GM21390 (cell line): ENCODE measurements around the gene TCF4.

ENCODE experiments used
- ATAC-seq: cut with Tn5 transposase; IDR thresholded peaks from one replicate; pipeline ENCODE4 v1.9.1; 2021; ENCODE audit not compliant: unreplicated experiment

Gene TCF4

GRCh38 chr18:55418439-55418838 lies 169.6 kb downstream of the TCF4 start:
- ATAC-seq: no peak

DNA sequence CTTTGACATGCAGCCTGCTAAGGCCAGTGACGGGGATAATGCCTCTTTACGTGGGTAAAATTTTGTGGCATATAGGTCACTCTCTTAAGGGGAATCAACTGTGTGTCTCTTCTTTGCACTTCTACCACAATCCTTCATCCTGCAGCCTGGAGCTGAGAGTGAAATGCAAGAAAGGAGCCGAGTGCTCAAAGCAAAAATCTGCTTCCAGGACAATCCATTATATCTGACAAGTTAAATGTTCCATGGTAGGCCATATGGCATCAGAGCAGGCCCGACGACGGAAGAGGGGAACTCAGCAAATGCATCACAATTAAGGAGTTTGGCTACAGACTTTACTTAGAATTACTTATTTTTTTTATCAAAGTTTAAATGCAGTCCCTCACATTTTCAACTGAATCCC lies 171.2 kb downstream of the TCF4 start:
- ATAC-seq: no peak

GRCh38 chr18:55415258-55415871 lies 172.6 kb downstream of the TCF4 start:
- ATAC-seq: peak; percentile 91

- no peak for ATAC-seq
Observed at GRCh38 chr18:55414475-55414874, 173.5 kb downstream of the TCF4 start.

GRCh38 chr18:55413474-55413873 lies 174.5 kb downstream of the TCF4 start:
- no peak for ATAC-seq

GRCh38 chr18:55407774-55408535 lies 180.0 kb downstream of the TCF4 start:
- ATAC-seq: no peak

- ATAC-seq: no peak
Observed at GRCh38 chr18:55407191-55407590, 180.8 kb downstream of the TCF4 start.

GRCh38 chr18:55406451-55406991 lies 181.5 kb downstream of the TCF4 start:
- no peak for ATAC-seq

- no peak for ATAC-seq
Observed at GRCh38 chr18:55405893-55406406, 182.0 kb downstream of the TCF4 start.

- no peak for ATAC-seq
Observed at GRCh38 chr18:55405475-55405874, 182.5 kb downstream of the TCF4 start.

GRCh38 chr18:55404832-55405465 lies 183.0 kb downstream of the TCF4 start:
- no peak for ATAC-seq

DNA sequence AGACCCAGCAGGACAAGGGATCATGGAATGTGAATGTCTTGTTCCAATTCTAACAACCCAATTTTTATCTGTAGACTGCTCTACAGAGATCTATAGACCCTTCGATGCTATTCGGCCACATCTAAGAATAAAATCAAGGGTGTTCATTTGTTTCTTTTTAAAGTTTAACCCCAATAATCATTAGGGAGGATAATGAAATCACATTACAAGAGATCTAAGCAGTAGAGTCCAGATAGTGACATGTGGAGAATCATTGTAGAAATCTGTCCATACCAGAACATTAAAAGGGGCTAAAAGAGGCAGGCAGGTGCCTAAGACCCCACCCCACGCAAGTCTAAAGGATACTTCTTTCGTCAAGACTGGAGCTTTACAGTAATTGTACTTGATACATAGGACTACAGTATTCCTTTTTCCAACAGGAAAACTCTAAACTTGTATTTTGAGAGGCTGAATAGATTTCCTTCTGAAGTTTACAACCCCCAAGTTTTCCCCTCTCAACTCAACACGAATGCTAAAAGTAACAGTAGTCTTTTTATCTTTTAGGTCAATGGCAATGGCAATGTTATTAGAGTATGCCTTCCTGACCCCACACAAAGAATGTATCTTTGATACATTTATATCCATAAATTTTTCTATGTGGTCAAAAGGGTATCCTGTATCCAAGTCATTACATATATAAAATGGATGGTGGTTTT lies 183.7 kb downstream of the TCF4 start:
- ATAC-seq: no peak

GRCh38 chr18:55403421-55403949 lies 184.5 kb downstream of the TCF4 start:
- ATAC-seq: no peak

DNA sequence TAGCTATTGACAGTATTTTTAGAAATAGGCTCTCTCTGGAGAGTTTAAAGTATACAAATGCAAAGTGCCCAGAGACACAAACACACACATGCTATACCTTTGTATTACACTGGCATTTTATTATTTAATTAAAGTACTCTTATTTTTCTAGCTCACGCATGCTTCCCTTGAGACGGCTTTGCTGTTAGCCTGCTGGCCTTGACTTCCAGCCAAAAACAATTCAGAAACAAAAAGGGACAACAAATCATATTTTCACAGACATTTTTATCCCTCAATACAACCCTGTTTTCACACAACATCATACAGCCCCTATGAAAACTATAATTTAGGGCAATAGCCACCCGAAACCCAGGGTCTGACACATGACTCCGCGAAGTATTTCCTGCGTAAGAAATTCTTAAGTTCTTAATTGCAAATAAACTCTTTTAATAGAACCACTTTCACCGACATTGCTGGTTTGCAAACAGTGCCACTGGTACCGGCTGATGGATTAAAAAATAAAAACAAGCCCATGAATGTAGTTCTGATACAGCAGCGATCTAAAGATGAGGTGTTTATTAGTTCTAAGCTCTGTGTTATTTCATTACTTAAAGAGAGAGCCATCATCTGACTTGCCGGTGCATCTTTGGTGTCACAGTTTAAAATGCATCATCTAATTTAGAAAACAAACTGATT lies 185.1 kb downstream of the TCF4 start:
- ATAC-seq: no peak

GRCh38 chr18:55401638-55402191 lies 186.3 kb downstream of the TCF4 start:
- ATAC-seq: no peak

DNA sequence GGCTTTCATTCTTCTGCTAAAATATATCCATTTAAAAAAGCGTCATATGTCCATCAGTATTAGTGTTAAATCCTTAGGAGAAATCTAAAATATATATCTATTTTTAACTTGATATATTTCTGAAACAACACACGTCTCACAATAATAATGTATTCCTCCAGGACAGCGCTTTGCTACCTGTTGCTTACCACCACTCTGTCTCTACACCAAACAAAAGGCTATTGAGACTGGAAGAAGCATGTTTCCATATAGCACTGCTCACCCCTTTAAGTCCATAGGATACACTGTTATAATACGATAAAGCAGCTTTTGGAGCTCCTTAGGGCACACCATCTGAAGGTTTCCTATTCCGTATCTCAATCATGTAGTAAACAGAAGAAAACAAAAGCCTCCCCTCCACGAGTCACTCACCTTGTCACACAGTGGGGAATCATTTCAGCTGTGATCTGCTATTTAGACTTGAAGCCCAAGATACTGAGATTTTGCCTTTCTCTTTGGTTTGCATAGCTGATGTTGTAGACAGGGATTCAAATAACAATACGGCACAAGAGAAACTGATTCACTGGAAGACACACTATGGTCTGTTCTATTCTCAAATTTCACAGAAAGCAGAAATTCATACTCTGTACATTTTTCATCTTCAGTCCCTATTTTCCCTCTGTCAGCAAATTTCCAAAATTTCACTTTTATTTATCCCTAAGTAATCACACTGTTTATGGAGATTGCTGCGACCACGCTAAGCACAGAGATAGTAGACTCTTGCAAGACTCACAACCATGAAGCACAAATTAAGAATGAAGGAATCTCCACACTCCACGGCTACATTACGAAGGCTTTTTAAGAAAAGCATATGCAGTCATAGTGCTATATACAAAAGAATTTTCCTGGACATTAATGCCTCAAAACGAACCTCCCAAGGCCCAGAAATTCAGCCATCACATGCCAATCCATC lies 187.1 kb downstream of the TCF4 start:
- no peak for ATAC-seq

- ATAC-seq: no peak
Observed at GRCh38 chr18:55400081-55400480, 187.9 kb downstream of the TCF4 start.

DNA sequence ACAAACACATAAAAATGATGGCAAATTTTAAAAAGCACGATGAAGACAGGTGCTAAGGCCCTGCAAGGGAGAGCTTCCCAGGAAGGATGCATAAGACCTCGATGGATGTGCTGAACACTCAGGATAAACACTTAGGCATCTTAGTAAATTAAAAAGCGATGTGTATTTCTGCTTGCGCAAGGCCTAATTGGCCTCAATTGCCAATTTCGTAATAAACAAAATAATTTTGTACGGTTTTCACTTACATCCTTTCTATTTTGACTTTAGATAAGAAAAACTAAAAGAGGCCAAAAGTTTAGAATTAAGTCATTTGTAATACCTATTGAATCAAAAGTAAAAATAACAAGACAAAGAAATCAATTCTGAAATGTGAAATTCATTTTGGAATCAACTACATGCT lies 189.1 kb downstream of the TCF4 start:
- no peak for ATAC-seq

GRCh38 chr18:55396979-55397378 lies 191.0 kb downstream of the TCF4 start:
- ATAC-seq: no peak
